NB4 (cell line): Measurements from ENCODE around the gene POMGNT2.

Experiments used
- DNase-seq: peaks from one replicate; pipeline ENCODE4 v3.0.0; 2010; ENCODE audit warnings: low read depth
- H3K4me3 ChIP-seq: one replicate; pipeline ENCODE4 v1.5.1; 2011; ENCODE audit warnings: mild to moderate bottlenecking, low read depth, low read length, moderate library complexity
- MYC ChIP-seq: IDR thresholded peaks from 2 replicates; pipeline ENCODE4 v1.6.1; 2011; ENCODE audit warnings: low read depth, low read length
- POLR2A ChIP-seq: IDR thresholded peaks from 2 replicates; pipeline ENCODE4 v1.6.1; 2011; ENCODE audit warnings: mild to moderate bottlenecking; ENCODE audit not compliant: insufficient read length; ENCODE audit errors: extremely low read depth
- TF ChIP-seq, protein P1 (sequence below): IDR thresholded peaks from one replicate; pipeline ENCODE4 v1.5.1; 2012; ENCODE audit warnings: low read depth, low read length
- TF ChIP-seq, protein P2 (sequence below): IDR thresholded peaks from 2 replicates; pipeline ENCODE4 v1.6.1; 2011; ENCODE audit warnings: low read depth, low read length

POMGNT2 gene

DNA sequence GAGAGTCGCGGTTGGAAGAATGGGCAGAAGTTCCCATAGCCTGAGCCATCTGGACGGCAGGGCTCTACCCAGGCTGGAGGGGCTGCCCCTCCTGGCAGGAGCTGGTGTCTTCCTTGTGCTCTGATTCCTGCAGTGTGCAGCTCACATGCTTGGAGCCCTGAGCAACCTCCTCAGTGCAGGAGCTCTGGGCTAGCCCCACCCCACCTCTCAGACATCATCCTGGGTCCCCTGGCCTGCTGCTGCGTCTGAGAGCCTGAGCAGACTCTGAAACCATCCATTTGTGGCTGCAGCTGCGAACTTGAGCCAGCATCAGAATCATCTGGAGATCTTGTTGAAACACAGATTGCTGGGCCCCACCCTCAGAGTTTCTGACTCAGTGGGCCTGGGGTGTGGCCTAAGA lies 42.8 kb downstream of the POMGNT2 start:
- TF ChIP-seq MYC = no peak
- no peak for TF ChIP-seq POLR2A
- TF ChIP-seq, protein P1, sequence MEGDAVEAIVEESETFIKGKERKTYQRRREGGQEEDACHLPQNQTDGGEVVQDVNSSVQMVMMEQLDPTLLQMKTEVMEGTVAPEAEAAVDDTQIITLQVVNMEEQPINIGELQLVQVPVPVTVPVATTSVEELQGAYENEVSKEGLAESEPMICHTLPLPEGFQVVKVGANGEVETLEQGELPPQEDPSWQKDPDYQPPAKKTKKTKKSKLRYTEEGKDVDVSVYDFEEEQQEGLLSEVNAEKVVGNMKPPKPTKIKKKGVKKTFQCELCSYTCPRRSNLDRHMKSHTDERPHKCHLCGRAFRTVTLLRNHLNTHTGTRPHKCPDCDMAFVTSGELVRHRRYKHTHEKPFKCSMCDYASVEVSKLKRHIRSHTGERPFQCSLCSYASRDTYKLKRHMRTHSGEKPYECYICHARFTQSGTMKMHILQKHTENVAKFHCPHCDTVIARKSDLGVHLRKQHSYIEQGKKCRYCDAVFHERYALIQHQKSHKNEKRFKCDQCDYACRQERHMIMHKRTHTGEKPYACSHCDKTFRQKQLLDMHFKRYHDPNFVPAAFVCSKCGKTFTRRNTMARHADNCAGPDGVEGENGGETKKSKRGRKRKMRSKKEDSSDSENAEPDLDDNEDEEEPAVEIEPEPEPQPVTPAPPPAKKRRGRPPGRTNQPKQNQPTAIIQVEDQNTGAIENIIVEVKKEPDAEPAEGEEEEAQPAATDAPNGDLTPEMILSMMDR = no peak
- TF ChIP-seq, protein P2, sequence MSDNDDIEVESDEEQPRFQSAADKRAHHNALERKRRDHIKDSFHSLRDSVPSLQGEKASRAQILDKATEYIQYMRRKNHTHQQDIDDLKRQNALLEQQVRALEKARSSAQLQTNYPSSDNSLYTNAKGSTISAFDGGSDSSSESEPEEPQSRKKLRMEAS = no peak
- no peak overlapping the region for H3K4me3 ChIP-seq
- no peak for DNase-seq

DNA sequence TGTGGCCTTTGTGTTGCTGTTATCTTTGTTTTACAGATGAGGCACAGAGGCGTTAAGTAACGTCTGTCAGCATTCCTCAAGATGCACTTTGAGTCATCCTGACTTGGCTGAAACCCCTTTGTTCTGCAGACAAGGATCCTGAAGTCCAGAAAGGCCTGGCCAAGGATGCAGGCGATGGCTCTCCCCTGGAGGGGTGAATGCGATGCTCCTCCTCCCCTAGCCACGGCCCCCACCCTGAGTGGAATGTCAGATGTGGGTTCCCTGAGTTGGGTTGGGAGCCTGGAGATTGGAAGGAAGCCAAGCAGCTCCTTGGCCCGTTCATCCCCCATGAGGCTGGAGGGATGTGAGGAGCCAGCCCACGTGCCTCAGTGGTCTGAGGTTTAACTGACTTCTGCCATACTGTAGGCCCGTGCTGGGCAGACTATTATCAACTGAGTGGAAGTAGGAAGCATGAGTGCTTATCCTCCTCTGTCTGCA lies 43.3 kb downstream of the POMGNT2 start:
- H3K4me3 ChIP-seq = no peak overlapping the region
- TF ChIP-seq, protein P2 = no peak
- no peak for DNase-seq

DNA sequence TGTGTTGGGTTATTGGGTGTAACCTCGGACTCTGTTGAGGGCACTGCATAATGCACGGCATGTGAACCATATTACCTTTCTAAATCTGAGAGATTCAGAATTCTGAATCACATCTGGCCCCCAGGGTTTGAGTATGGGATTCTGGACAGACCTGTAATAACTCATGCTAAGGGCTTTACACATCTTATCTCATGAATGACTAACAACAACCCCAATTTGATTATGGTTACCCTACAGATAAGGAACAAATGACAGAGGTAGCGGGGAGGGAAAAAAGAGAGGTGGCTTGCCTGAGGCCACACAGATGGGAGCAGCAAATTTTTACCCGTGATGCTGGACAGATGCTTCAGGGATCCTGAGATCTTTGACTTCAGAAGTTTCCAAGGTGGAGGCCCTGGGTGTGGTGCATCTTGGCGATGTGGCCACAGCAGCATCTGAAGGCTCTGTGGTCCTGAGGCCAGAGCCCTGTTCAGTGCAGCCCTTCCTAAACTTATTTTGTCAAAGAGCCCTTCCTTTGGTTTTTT lies 43.8 kb downstream of the POMGNT2 start:
- no peak for TF ChIP-seq POLR2A
- no peak for TF ChIP-seq MYC
- TF ChIP-seq, protein P1 = no peak
- TF ChIP-seq, protein P2 = no peak
- DNase-seq = no peak
- no peak overlapping the region for H3K4me3 ChIP-seq

DNA sequence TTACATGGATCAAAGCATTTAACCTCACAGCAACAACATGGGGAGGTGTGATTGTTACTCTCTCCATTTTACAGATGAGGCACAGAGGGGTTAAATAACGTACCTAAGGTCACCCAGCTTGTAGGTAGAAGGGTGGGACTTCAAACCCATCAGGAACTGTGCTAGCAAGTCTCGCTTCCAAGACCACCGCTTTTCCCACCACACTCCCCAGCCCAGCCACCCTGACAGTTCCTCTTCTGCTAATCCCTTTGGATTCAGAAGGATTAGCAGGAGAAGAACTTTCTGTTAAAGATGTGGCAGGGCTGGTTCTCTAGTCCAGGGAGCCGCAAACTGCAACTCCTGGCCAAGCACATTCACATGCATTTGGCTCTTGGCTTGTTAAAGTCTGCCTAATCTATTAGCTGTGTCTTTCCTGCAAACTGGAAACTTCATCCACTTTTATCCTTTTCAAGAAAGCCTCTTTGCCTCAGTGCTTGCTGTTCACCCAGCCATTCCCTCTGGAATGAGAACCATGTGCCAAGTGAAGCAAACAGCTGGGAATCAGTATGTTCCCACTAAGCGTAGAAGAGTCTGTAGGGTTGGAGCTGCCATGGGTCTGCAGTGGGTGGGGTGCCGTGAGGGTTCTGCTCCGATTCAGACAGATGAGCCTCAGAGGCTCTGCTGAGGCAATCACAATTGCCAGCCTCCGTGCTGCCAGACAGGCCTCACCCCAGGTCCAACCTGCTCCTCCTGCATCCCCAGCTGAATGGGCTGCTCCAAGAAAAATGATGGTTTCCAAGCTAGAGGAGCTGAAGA lies 44.6 kb downstream of the POMGNT2 start:
- TF ChIP-seq, protein P2 = no peak
- TF ChIP-seq, protein P1 = no peak
- TF ChIP-seq MYC (no peak), POLR2A (no peak)
- no peak for DNase-seq
- no peak overlapping the region for H3K4me3 ChIP-seq

DNA sequence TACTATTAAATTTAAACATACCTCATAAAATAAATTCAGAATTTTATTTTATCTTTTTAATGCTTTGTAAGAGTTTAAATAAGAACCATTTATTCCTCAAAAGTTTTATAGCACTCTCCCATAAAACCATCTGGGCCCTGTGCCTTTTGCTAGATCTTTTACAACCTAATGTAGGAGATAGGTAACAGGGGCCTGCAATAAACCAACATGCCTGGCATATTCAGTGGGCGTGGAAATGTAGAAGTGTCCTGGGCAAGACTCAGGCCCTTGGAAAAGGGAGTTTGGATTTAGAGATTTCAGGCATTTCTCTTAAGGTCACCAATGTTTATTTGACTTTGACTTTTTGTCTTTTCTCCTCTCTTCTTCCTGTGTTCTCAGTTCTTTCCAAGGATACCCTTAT lies 46.4 kb downstream of the POMGNT2 start:
- no peak for DNase-seq
- TF ChIP-seq MYC (no peak), POLR2A (no peak)
- TF ChIP-seq, protein P1 = no peak
- TF ChIP-seq, protein P2 = no peak
- no peak overlapping the region for H3K4me3 ChIP-seq

DNA sequence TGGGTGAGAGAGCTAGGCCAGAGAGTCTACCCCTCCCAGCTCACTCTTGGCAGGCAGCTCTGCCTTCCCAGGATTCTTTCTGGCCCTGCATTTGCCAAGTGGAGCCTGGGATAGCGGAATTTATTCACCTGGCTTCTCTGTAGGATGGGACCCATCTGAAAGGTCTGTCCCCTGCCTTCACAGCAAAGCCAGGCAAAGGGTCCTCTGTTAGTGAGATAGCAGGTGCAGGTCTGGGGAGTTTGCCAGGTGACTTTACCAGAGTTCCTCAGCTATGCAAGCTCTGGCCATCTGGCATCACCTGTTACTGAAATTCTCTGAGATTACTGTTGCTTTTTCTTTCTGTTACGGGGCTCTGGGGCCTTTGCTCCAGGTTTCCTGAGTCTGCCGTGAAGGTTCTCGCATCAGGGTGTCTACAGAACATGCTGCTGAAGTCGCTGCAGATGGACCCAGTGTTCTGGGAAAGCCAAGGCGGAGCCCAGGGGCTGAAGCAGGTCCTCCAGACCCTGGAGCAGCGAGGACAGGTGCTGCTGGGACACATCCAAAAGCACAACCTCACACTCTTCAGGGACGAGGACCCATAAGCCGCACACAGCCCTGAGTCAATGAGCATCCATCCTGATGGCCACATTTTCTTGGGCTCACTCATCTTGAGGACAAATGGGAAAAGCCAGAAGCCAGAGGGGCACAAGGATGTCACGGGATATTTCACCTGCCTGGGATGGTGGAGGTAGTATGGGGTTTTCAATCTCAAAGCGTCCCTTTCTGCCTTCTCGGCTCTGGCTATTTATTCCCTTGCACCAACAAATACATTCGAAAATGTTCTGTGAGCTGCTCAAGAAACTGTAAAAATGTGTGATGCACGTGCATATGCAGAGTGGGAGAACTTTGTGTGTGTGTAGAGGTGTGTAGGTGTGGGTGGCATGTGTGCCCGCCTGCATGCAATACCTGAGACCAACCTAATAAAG lies 49.8 kb downstream of the POMGNT2 start:
- DNase-seq = no peak
- H3K4me3 ChIP-seq = no peak overlapping the region
- TF ChIP-seq, protein P2 = no peak
- no peak for TF ChIP-seq MYC
- TF ChIP-seq, protein P1 = no peak
- no peak for TF ChIP-seq POLR2A
